Left kidney (tissue), 8 donors: Measurements from ENCODE around the gene KCNJ3. TPM values are rescaled to one million over a fixed set of nuclear protein-coding genes. Genes with fewer than 3 reads are reported as not detected.

Experiments
- DNase-seq: peaks from one replicate; pipeline ENCODE4 v3.0.0-alpha.2; 2013
- long read RNA-seq, 8 donors: transcript quantifications; one replicate each; lab custom pipeline, GENCODE V29; 2026
- polyA plus RNA-seq: library from polyadenylated mRNA; unstranded; fragments of 120-200 nt; gene quantifications from one replicate; pipeline ENCODE4 v1.2.1, GENCODE V29; 2013; ENCODE audit not compliant: insufficient read length

The KCNJ3 gene, protein sequence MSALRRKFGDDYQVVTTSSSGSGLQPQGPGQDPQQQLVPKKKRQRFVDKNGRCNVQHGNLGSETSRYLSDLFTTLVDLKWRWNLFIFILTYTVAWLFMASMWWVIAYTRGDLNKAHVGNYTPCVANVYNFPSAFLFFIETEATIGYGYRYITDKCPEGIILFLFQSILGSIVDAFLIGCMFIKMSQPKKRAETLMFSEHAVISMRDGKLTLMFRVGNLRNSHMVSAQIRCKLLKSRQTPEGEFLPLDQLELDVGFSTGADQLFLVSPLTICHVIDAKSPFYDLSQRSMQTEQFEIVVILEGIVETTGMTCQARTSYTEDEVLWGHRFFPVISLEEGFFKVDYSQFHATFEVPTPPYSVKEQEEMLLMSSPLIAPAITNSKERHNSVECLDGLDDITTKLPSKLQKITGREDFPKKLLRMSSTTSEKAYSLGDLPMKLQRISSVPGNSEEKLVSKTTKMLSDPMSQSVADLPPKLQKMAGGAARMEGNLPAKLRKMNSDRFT
- polyA plus RNA-seq: 8.6 TPM
- long read RNA-seq, donor 1, full-length matches to known transcripts: 1 of 1 reads
- long read RNA-seq, donor 1, partial matches to known transcripts: 0 of 1 reads
- long read RNA-seq, donor 1, other reads (novel, unspliced or antisense): 0 of 1 reads
- long read RNA-seq, donor 2: 0 reads
- long read RNA-seq, donor 3: 0 reads
- long read RNA-seq, donor 4: 0 reads
- long read RNA-seq, donor 5: 0 reads
- long read RNA-seq, donor 6: 0 reads
- long read RNA-seq, donor 7, full-length matches to known transcripts: 3 of 3 reads
- long read RNA-seq, donor 7, partial matches to known transcripts: 0 of 3 reads
- long read RNA-seq, donor 7, other reads (novel, unspliced or antisense): 0 of 3 reads
- long read RNA-seq, donor 8, full-length matches to known transcripts: 1 of 1 reads
- long read RNA-seq, donor 8, partial matches to known transcripts: 0 of 1 reads
- long read RNA-seq, donor 8, other reads (novel, unspliced or antisense): 0 of 1 reads

DNA sequence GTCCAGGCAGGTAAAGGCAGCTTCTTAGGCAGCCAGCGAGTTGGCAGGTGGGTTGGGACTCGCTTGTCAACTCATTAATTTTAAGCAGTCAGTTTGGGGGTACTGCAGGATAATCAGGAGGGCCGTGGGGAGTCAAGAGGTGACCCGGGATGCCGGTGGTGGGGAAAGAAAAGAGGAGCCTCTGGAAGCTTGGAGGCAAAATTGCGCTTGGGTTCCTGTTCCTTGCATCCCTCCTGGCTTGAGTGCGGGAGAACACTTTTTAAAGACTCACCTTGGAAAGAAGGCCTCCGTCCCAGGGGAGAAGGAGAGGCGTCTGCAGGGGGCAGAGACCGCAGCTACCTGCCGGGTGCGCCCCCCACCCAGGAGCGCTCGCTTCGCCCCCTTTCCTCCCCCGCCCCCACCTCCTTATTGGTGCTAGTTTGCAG lies at the start of gene KCNJ3:
KCNJ3 (plus strand) TSS at position 400 of the 425 bp plus-strand sequence. CDS start 81 bp downstream, outside the sequence.
- peak; percentile 6 for DNase-seq

DNA sequence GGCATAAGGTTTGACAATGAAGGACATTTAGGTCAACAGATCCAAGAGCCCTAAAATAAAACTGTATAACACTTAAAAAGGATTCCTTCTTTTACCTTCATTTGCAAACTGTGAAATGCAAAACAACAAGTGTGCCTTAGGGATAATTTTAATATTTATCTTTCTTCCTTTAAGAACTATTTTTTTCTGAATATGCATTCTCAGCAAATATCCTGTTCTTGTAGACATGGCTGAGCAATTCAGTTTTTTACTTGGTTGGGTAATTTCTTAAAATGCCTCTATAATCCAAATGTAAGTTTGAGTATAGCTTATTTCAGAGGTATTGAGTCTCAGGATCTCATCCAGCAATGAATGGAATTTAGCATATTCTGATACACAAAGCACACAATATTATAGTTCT lies 43.0 kb upstream of the KCNJ3 start:
- no peak for DNase-seq

DNA sequence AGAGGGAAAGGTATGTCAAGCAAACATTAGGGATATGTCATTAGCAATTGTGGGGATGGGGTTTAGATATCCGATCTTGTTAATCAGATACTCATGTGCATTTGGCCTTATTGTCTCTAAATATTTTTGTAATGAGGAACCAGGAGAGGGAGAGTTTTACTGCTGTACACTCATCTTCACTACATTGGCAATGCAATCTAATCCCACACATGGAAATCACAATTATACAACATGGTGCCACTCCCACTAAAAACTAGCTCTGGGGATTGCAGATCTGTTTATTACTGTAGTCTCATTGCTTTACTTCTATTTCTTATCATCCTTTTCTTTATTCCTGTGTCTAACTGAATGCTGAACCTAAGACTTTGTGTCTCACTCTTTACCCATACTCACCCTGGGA lies 39.6 kb upstream of the KCNJ3 start:
- no peak for DNase-seq

DNA sequence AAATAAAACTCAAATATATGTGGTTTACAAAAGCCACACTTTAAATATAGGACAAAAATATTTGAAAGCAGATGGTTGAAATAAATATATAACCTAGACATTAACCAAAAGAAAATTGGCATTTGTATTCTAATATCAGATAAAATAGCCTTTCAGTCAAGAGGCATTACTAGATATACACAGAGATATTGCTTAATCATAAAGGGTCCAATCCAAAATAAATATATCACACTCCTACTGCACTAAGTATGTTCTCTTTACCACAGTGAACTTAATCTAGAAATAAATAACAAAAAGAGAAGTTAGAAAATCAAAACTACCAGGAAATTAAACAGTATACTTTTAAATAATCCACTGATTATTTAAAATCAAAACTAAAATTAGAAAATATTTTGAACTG lies 34.2 kb upstream of the KCNJ3 start:
- DNase-seq: no peak

DNA sequence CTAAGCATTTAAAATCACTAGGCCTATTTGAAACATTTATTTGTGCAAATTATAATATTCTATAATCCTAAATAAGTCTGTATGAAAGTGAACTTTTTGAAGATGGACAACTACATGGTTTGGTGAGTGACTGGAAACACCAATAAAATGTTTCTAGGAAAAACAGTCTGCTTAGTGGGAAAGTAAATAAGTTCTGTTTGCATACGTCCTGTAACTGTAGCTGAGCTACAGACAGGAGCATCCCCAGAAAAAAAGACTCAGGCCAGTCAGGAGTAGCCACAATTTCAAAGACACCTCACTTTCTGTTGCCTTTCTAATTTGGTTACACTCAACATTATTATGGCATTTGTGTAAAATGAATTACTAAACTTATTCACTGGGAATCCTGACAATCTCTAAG lies 28.4 kb upstream of the KCNJ3 start:
- no peak for DNase-seq

DNA sequence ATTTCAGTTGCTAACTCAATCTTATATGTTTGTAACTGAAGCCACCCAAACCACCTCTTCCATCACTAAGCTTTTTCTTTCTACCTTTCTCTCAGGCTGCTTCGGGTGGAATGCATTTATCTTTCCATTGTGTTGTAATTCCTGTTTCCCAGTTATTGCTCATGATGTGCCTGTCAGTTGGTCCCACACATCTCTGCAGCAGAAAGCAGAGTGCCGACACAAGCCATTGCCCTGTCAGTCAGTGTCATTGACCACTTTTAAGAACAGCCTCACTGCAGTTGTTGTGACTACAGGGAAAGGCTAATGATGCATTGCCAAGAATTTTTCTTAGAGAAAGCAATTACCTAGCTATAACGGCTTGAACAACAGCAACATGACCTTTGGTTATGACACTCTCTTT lies 24.8 kb upstream of the KCNJ3 start:
- no peak for DNase-seq

DNA sequence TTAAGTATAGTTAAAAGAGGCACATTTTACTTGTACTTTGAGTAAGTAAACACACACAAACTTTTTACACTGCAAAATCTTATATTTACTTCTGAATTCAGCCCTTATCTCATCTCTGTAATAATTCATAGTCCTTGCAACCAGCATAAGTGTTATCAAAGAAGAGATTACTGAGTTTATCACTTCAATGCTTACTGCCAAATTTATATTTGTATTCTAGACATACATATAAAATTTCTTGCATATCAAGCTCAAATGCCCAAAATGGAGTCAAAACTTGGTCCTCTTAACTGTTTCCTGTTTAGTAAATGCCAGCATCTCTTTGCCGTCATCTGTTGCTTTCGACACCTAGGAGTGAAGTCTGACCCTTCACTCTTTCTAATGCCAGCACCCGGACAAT lies 21.1 kb upstream of the KCNJ3 start:
- DNase-seq: no peak

DNA sequence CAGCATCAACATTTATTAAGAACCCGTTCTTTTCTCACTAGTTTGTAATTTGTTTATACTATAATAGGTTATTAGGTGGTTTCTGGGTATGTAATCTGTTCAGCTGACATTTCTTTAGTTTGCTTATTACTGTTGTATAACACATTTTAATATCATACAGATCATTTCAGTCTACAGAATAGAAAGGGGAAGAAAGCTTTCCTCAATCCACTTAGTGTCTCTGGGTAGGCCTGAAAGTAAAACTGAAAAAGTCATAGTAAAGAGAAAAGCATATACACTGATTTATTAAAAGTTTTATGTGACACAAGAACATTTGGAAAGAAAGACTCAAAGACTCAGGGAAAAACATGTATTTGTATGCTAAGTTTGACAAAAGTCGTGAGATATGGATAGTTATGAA lies 16.8 kb upstream of the KCNJ3 start:
- no peak for DNase-seq

DNA sequence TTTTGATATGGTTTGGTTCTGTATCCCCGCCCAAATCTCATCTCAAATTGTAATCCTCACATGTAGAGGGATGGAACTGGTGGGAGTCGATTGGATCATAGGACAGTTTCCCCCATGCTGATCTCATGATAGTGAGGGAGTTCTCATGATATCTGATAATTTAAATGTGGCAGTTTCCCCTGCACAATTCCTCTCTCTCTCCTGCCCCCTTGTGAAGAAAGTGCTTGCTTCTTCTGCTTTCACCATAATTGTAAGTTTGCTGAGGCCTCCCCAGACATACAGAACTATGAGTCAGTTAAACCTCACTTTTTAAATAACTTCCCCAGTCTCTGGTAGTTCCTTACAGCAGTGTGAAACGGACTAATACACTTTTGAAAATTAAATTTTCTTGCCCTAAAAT lies 12.3 kb upstream of the KCNJ3 start:
- no peak for DNase-seq

DNA sequence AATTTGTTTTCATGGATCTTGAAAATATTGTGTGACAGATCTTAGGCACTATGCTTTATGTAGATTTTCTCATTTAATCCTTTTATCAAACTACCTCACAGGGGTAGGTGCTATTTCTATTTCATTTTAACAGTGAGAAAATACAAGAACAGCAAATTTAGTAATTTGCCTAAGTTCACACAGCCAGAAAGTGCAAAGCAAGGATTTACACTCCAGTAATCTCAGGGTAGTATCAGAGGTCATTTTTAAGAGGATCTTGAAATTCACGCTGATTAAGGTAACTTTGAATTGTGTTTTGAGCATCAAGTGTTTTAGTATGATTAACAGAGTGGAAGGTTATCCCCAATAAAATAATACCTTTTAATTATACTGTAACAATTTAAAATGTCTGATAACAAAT lies 10.1 kb upstream of the KCNJ3 start:
- no peak for DNase-seq

DNA sequence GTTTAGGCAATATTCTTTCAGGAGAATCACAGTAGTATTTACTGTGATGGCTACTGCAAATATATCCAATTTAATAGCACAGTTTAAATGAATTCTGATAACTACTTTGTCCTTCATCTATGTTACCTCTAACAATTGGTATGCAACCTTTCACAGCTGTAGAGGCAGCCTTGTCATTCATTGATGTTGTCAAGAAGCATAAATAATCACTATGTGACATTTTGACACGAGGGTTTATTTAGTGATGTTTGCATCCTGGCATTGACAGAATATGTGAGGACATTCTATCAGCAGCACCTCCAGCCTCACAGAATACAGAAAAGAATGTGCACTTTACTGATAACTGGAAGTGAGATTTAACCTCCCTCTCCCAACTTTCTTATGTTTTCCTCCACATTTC lies 9.3 kb upstream of the KCNJ3 start:
- DNase-seq: no peak

DNA sequence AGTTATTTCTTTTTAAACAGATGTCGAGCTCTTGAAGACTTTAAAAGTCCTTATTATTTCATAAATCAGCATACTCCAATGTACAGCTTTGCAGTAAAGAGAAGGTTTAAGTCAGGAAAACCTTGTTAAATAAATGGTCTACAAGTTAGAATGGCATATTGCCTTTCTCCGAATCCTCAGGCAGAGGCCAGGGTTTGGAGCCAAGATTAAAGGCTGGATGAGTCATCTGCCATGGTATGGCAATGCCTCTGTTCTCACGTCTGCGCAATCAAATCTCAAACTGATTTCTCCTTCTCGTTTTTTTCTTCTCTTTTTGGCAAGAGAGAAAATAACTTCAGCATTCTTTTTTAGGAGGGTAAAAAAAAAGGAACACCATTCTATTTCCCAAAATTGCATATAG lies 5.6 kb upstream of the KCNJ3 start:
- no peak for DNase-seq

DNA sequence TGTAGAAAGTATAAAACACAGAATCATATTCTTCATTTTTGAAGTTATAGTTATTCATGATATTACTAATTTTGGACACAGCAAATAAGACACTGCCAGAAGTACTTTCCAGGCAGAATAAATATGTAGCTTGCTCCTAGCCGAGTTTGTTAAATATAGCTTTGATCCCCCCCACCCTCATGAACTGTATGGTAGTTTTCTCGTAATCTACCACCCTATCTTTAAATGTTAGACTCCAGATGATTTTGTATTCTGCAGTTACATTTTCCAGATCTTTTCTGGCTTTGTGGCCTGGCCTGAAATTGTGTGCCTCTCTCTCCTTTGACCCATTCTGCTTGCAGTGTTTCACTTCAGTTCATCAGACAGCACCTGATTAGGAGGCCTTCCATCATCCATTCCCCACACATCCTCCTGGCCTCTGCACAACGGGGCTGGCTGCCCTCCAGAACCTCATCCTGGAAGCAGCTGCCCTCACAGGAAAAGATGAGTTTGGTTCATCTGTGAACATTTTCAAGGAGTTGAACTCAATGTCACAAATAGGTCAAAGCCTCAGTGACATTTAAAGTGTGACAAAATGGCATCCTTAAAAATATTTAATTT lies 4.7 kb upstream of the KCNJ3 start:
- no peak for DNase-seq

DNA sequence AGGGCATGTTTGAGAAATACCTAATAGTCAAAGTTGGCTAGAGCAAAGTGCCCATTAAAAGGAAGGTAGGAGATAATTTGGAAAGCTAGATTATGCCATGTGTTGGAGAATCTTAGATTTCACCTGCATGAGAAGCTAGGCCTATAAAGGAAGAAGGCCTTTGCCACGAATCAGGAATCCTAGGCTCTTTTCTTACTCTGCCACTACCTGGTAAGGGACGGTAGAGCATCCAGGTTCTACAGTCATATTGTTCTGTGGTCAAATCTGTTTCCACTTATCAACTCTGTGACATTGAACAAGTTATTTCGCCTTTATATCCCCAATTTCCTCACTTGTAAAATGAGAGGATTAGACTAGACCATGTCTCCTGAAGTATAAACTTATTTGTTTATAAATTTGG lies 3.6 kb upstream of the KCNJ3 start:
- DNase-seq: no peak

DNA sequence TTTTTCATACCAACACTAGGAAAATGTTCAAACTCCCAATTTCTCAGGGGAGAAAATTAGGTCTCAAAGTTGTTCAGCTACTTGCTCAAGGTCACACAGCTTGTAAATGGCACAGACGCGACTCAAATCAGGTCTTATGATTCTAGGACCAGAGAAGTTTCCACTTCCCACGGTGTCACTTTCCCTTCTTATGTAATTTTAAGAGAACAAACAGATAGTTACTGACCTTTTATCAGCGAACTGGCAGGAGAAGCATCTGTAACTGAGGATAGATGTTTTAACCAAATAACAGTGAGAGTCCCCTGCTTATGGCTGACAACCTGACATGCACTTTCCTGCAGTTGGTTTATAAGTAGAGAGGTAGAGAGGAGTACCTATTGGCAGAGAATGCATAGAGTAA lies 2.1 kb upstream of the KCNJ3 start:
- DNase-seq: no peak

DNA sequence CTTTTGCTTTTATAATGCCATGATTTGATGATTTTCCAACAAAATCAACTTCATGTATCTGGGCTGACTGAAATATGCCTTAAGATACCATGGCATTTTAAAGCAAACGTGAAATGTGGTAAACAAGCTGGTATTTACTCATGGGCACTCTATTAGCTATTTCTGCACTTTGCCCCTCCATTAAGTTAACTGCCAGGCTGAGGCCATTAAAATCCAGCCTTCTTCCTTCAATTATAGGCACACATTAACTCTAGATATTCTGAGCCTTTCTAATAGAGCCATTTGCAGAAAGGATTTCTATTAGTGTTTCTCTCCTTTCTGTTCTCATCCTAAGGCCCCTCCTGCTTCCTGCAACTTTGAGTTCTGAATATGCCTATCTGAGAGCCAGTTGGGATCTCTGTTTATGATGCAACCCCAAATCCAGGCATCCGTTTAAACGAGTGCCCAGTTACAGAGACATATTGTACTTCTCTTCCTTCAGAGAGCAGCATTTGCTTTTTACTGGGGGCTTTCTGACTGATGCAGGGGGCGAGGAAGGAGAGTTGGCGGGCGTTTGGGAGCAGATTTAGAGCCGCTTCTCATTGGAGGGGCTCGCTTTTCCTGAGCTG lies 1.6 kb upstream of the KCNJ3 start:
- DNase-seq: peak; percentile 11

DNA sequence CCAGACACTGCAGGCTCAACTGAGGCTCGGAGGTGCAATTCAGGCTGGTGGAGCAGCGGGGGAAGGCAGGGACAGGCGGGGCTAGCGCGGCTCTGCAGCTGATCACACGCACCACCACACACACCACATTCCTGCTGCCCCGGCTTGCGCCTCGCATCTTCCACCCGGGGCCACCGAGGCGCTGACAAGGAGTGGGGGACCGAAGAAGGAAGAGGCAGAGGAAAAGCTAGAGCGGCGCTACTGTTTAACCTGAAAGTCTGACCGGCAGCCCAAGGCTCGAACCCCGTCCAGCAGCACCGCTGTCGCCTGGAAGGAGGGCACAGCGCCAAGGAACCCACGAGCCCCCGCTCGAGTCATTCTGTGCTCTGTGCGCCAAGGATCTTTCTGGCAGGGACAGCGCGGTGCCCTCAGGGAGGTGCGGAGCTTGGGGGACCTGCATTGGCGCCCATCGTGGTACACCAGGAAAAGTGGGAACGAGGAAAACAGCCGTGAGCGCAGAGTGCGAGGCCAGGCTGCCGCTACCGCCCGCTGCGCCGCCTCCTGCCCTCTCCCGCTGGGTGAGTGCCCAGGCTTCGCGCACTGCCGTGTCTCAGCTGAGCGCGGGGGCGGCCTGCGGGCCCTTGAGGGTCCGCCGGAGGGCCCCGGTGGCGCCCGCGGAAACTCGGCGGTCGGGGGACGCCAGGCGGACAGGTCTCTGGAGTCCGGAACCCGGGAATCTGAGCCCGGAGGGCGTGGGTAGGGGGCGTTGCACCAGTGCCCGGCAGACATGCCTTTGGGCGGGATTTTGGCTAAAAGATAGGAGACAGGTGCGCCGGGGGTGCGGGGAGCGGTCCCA lies 860 bp upstream of the KCNJ3 start:
- DNase-seq: peak; percentile 27

DNA sequence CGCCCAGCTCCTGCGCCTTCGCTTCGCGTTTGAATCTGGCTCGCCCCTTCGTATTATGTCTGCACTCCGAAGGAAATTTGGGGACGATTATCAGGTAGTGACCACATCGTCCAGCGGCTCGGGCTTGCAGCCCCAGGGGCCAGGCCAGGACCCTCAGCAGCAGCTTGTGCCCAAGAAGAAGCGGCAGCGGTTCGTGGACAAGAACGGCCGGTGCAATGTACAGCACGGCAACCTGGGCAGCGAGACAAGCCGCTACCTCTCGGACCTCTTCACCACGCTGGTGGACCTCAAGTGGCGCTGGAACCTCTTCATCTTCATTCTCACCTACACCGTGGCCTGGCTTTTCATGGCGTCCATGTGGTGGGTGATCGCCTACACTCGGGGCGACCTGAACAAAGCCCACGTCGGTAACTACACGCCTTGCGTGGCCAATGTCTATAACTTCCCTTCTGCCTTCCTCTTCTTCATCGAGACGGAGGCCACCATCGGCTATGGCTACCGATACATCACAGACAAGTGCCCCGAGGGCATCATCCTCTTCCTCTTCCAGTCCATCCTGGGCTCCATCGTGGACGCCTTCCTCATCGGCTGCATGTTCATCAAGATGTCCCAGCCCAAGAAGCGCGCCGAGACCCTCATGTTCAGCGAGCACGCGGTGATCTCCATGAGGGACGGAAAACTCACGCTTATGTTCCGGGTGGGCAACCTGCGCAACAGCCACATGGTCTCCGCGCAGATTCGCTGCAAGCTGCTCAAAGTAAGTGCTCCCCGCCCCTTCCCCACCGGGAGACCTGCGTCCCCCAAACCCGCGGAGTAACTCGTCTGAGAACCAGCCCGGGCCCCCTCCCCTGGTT lies 453 bp downstream of the KCNJ3 start:
- DNase-seq: peak; percentile 7

DNA sequence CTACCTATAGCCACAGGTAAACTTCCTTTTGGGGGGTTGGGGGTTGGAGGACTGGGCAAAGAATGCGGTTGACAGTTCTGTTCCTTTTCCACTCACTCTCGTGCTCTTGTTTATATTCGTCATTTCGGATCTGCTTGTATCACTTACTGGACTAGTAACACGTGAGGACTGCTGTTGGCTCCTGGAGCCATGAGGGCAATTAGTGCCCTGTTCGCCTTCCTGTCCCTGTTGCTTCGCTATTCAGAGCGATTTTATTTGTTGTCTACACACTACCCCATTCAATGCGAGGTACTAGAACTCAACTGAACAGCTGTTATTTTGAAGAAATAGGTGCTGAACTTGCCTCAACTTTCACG lies 1.1 kb downstream of the KCNJ3 start:
- DNase-seq: peak; percentile 4

DNA sequence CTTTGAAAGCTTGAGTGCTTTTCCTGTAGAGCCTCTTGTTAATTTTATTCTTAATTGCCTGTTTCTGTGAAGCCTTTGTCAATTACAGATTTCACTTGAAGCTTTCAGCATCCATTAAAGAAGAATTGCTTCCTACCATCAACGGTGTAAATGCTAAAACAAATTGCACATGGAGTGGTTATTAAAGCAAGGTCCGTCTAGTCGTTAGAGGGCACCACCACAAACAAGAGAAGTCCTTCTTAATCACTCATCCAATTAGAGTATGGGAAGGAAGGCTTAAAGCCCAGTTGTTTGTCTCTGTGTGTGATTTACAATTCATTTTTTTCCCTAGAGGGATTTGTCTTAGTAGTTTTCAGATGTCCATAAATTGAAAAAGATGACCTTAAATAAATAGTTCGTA lies 1.6 kb downstream of the KCNJ3 start:
- peak; percentile 11 for DNase-seq
